Prostate gland (tissue), 2 donors: ENCODE data around the gene PCBP4. TPM values are rescaled to one million over a fixed set of nuclear protein-coding genes. Genes with fewer than 3 reads are reported as not detected.
"Not testable (repeated sequence)": the region's sequence is repeated elsewhere in the genome, so short reads cannot be mapped to it uniquely, and the experiment has no call there.

Experiments
- DNase-seq: peaks from one replicate; pipeline ENCODE4 v3.0.0-alpha.2; 2019; ENCODE audit warnings: low spot score
- H3K27ac ChIP-seq, 2 donors: fragments of 200-600 bp; sonication (generic); 2 replicates each; pipeline ENCODE4 v1.5.1; 2017 to 2019
- H3K27me3 ChIP-seq: fragments of 200-600 bp; sonication (generic); replicated peaks from 2 replicates; pipeline ENCODE4 v1.5.1; 2019; ENCODE audit not compliant: insufficient read depth
- H3K36me3 ChIP-seq, 2 donors: fragments of 200-600 bp; sonication (generic); 1 replicate in 1 of 2; 2 replicates in 1 of 2; pipeline versions ENCODE4 v1.5.1 to v1.8.1; 2017 to 2019
- H3K4me1 ChIP-seq: fragments of 200-600 bp; sonication (generic); replicated peaks from 2 replicates; pipeline ENCODE4 v1.5.1; 2019
- H3K4me3 ChIP-seq, 2 donors: fragments of 200-600 bp; sonication (generic); 2 replicates each; pipeline ENCODE4 v1.5.1; 2017 to 2019
- H3K9me3 ChIP-seq: fragments of 200-600 bp; sonication (generic); 2 replicates; pipeline ENCODE4 v1.5.1; 2017
- POLR2A ChIP-seq: fragments of 450-650 bp; IDR thresholded peaks from one replicate; pipeline ENCODE4 v1.6.1; 2016; ENCODE audit warnings: antibody characterized with exemption, mild to moderate bottlenecking
- POLR2AphosphoS5 ChIP-seq: sonication (generic); formaldehyde crosslinking; IDR thresholded peaks from one replicate; pipeline ENCODE4 v1.6.1; 2017; ENCODE audit warnings: antibody characterized with exemption
- WGBS: methylation state at CpG from one replicate; pipeline ENCODE4 v1.1.5; 2018; 5-methylcytosine and 5-hydroxymethylcytosine counted together
- intact Hi-C: fragments of 100-400 bp; cut with DNase I; formaldehyde crosslinking; loops from one replicate; pipeline ENCODE4 v1.14.2; 2022
- total RNA-seq, 2 donors: library from RNA; depleted of rRNA; stranded (reverse); fragments of >200 nt; gene quantifications; one replicate each; pipeline ENCODE4 v1.1.0, GENCODE V29; 2016
- TF ChIP-seq, protein P1 (sequence below), 4 experiments: fragments of 200-600 bp in 2 of 4; fragments of 450-650 bp in 2 of 4; sonication (generic) in 2 of 4; IDR thresholded peaks; 1 replicate in 3 of 4; 2 replicates in 1 of 4; pipeline ENCODE4 v1.5.1; 2016 to 2019; ENCODE audit warnings: antibody characterized with exemption in 4 of 4, mild to moderate bottlenecking in 2 of 4, moderate library complexity in 2 of 4

Gene PCBP4
- total RNA-seq, 2 donors from 2014 or later = 74.0 to 74.1 TPM

DNA sequence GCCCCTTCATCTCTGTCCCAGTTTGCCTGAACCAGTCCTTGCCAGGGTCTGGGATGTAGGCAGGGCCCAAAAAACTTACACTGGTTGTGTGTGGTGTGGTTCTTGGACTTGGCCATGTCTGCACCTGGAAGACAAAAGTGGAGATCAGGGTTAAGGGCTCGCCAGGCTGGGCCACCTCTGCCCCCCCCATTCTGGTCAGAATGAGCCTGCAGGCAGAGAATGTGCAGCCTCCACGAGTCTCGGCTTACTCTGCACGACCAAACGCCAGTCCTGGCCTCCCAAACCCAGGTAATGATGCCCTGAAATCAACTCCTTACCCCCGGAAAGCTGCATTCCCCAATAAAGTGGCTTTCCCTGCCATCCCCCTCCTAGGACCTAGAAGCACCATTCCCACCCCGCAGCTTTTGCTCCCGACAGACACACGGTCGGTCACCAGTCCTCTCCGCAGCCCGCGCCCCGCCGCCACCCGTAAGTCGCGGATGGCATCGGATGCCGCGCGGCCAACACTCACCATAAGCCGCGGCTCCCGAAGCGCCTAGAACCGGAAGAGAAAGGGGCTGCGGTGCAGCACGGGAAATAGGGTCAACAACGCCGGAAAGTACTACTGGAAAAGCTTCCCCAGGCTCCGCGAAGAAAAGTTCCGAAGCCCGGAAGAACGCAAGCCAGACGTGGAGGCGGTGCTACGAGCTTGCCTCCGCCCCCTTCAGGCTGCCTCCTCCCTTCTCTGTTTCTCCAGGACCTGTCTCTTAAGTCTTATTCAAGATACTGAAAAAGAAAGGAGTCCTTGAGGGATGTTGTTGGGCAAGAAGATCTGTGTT, 28.3 kb upstream of the PCBP4 start, which contains the start of gene RPL29:
RPL29 (minus strand) TSS at position 550 of the 818 bp plus-strand sequence; CDS start at position 116, 434 bp downstream.
- H3K9me3 ChIP-seq = no peaks in the 10 kb centered on the region
- H3K4me3 ChIP-seq = peak within 1 kb of the TSS; percentile 55 to 80
- TF ChIP-seq POLR2AphosphoS5 = peak; percentile 99
- TF ChIP-seq, protein P1, sequence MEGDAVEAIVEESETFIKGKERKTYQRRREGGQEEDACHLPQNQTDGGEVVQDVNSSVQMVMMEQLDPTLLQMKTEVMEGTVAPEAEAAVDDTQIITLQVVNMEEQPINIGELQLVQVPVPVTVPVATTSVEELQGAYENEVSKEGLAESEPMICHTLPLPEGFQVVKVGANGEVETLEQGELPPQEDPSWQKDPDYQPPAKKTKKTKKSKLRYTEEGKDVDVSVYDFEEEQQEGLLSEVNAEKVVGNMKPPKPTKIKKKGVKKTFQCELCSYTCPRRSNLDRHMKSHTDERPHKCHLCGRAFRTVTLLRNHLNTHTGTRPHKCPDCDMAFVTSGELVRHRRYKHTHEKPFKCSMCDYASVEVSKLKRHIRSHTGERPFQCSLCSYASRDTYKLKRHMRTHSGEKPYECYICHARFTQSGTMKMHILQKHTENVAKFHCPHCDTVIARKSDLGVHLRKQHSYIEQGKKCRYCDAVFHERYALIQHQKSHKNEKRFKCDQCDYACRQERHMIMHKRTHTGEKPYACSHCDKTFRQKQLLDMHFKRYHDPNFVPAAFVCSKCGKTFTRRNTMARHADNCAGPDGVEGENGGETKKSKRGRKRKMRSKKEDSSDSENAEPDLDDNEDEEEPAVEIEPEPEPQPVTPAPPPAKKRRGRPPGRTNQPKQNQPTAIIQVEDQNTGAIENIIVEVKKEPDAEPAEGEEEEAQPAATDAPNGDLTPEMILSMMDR (IDR thresholded peaks at IDR 0.05) = peak in 3 of 4 experiments; percentile 45 to 64 (median 45)
- peak; percentile 56 for TF ChIP-seq POLR2A
- DNase-seq = peak; percentile 89
- H3K27me3 ChIP-seq = no peaks in the 10 kb centered on the region
- peak within 1 kb of the TSS; percentile 80 to 88 for H3K27ac ChIP-seq
- intact Hi-C loops = no loop called here
- WGBS = 0% methylated on average over 26 of the region's 40 CpGs
- H3K36me3 ChIP-seq = no peaks in the 10 kb centered on the region
- H3K4me1 ChIP-seq = peaks cover 7% of the 10 kb centered on the region

DNA sequence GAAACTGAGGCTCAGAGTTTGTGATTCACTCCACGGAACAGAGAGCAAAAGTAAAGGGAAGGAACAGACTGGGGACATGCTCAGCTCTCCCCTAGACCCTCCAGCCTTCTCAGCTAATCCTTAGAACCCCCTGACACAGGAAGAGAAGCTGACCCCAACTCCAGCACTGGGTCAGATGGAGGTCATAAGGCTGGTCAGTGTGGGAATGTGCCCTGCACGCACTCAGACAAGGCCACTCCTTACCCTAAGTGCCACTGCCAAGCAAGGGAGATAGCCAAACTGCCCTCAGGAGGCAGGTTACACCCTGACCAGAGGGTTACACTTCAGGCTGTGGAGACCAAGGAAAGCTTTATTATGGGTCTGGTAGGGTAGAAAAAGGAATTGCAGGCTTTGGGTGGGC, 27.3 kb upstream of the PCBP4 start:
- peak overlapping the region in 1 of 2 donors; percentile 88 for H3K27ac ChIP-seq
- H3K4me1 ChIP-seq = peaks cover 7% of the 10 kb centered on the region
- no peak for DNase-seq
- TF ChIP-seq, protein P1 (IDR thresholded peaks at IDR 0.05) = no peak
- TF ChIP-seq POLR2AphosphoS5 (no peak), POLR2A (no peak)
- H3K9me3 ChIP-seq = no peaks in the 10 kb centered on the region
- H3K4me3 ChIP-seq = peak overlapping the region; percentile 55 to 80
- intact Hi-C loops = no loop called here
- H3K27me3 ChIP-seq = no peaks in the 10 kb centered on the region
- WGBS = 78% methylated on average over 2 of the region's 2 CpGs
- H3K36me3 ChIP-seq = no peaks in the 10 kb centered on the region

GRCh38 chr3:51993657-51994056, 26.4 kb upstream of the PCBP4 start:
- H3K27me3 ChIP-seq, H3K27ac ChIP-seq, DNase-seq, H3K4me3 ChIP-seq, H3K36me3 ChIP-seq, H3K9me3 ChIP-seq, H3K4me1 ChIP-seq, intact Hi-C loops: not testable (repeated sequence)
- WGBS = 78% methylated on average over 11 of the region's 13 CpGs

DNA sequence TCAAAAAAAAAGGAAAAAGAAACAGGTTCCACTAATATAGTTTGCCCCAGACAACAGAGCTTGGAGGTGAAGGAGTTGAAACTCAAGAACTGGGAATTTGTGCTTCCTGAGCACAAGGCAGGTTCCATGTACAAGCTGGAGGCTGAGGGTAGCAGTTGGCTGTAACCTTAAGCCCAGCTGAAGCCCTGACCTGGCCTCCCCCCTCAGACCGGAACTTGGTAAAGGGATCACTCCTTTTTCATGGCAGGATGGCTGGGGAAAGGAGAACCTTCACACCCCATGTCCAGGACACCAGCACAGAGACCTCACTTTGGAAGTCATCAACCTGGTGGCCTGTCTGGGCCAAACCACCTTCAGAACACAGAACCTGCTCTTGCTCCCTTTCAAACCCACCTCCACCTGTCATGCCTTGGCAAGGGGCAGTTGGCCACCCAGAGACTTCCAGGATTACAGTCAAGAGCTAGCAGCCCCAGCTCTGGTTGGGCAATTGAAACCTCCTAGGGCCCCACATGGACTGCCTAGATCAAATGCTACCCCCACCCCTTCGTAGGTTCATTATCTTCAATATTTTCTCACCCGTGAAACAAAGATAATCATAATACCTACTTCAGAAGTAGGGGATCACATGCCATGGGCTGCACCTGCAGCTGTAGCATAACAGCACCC, 24.9 kb upstream of the PCBP4 start:
- Histone ChIP-seq H3K27ac (no peak overlapping the region), H3K36me3 (no peaks in the 10 kb centered on the region), H3K9me3 (no peaks in the 10 kb centered on the region), H3K4me1 (peaks cover 7% of the 10 kb centered on the region), H3K27me3 (no peaks in the 10 kb centered on the region), H3K4me3 (no peak overlapping the region)
- 79% methylated on average over 3 of the region's 3 CpGs for WGBS
- intact Hi-C loops = no loop called here
- DNase-seq = no peak
- no peak for TF ChIP-seq POLR2AphosphoS5
- TF ChIP-seq, protein P1 (IDR thresholded peaks at IDR 0.05) = no peak
- TF ChIP-seq POLR2A = no peak

- H3K27me3 ChIP-seq, intact Hi-C loops, DNase-seq, H3K4me3 ChIP-seq, H3K4me1 ChIP-seq, H3K9me3 ChIP-seq, H3K36me3 ChIP-seq, H3K27ac ChIP-seq: not testable (repeated sequence)
- WGBS = 87% methylated on average over 34 of the region's 38 CpGs
Observed at GRCh38 chr3:51990501-51990971, 23.3 kb upstream of the PCBP4 start.
